IPS-NIHi7 (cell line): Measurements from ENCODE around the gene MCM8.
"Not testable (repeated sequence)": the region's sequence is repeated elsewhere in the genome, so short reads cannot be mapped to it uniquely, and the experiment has no call there.

Experiments used
- DNase-seq: peaks from one replicate; pipeline ENCODE4 v3.0.0; 2012; ENCODE audit warnings: mixed read lengths; ENCODE audit errors: extremely low spot score

Gene MCM8

GRCh38 chr20:6006603-6006949, 56.1 kb downstream of the MCM8 start:
- no peak for DNase-seq

DNA sequence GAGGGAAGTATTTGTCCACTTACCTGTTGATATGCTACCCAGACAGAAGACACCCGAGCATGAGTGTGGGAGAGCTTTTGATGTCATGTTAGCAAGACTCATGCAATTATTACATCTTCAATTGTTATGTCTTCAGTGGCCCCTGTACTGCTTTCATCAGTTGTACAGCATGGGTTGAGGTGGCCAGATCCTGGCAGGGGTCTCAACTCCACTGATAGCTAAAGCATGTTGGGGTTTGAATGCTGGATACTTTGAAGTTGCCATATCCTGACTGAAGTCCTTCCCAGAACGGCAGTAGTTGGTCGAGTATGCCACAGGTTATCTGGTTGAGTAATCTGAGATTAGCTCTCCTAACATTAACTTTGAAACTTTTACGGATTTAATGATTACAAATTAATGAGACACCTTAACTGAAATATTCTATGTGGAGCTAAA, 56.7 kb downstream of the MCM8 start:
- no peak for DNase-seq

- no peak for DNase-seq
Observed at GRCh38 chr20:6007529-6008103, 57.2 kb downstream of the MCM8 start.

- no peak for DNase-seq
Observed at GRCh38 chr20:6008254-6008653, 57.8 kb downstream of the MCM8 start.

- no peak for DNase-seq
Observed at GRCh38 chr20:6012179-6012578, 61.7 kb downstream of the MCM8 start.

GRCh38 chr20:6014017-6014416, 63.6 kb downstream of the MCM8 start:
- no peak for DNase-seq

- no peak for DNase-seq
Observed at GRCh38 chr20:6014957-6015356, 64.5 kb downstream of the MCM8 start.

DNA sequence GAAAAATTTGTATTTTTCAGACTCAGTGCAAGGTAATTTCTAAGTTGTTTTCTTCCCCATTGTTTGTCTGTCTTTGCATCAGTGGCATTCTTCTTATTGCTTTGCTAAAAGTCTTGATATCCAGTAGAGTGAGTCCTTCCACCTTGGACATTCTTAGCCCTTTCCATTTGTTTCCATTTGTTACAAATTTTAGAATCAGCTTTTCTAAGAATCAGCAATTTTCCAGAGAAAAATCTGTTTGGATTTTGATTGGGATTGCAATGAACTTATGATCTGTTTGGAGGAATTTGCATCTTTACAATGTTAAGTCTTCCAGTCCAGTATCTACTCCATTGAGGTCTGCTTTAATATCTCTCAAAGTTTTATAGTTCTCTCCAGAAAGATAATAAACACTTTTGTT, 67.0 kb downstream of the MCM8 start:
- no peak for DNase-seq

DNA sequence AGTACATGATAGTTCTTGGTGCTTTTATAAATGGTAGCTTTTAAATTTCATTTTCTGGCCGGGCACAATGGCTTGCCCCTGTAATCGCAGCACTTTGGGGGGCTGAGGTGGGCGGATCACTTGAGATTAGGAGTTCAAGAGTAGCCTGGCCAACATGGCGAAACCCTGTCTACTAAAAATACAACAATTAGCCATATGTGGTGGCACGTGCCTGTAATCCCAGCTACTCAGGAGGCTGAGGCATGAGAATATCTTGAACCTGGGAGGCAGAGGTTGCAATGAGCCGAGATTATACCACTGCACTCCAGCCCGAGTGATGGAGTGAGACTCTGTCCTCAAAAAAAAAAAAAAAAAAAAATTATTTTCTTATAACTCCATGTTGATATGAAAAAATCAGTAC, 67.4 kb downstream of the MCM8 start:
- DNase-seq: no peak

GRCh38 chr20:6024768-6025167, 74.3 kb downstream of the MCM8 start:
- DNase-seq: no peak

DNA sequence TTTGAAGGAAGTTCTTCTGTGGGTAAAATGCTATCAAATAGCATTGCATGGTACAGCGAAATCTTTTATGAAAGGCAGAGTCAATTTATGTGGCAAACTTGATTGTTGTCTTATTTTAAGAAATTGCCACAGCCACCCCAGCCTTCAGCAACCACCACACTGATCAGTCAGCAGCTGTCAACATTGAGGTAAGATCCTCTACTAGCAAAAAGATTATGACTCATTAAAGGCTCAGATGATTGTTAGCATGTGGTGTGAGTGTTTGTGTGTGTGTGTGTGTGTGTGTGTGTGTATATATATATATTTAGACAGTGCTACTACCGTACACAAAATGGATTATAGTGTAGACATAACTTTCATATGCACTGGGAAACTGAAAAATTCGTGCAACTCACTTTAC, 75.6 kb downstream of the MCM8 start:
- no peak for DNase-seq

DNA sequence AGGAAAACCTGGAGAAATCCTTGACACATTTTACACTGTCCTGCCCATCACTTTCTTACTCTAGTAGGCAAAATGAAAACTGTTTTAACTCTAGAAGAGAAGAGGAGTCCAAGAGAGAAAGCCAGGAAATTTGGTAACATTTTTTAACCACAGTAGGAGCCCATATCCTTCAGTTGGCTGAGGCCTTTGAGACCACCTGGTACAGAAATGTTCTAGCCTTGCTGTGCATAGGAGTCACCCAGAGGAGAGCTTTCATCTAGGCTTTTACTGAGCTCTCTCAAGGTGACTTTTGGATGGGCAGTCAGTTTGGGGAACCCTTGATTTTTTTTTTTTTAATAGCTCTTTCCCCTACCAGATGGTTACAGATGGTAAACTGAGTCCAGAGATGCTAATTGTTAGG, 78.4 kb downstream of the MCM8 start:
- DNase-seq: no peak

- no peak for DNase-seq
Observed at GRCh38 chr20:6029538-6029937, 79.1 kb downstream of the MCM8 start.

DNA sequence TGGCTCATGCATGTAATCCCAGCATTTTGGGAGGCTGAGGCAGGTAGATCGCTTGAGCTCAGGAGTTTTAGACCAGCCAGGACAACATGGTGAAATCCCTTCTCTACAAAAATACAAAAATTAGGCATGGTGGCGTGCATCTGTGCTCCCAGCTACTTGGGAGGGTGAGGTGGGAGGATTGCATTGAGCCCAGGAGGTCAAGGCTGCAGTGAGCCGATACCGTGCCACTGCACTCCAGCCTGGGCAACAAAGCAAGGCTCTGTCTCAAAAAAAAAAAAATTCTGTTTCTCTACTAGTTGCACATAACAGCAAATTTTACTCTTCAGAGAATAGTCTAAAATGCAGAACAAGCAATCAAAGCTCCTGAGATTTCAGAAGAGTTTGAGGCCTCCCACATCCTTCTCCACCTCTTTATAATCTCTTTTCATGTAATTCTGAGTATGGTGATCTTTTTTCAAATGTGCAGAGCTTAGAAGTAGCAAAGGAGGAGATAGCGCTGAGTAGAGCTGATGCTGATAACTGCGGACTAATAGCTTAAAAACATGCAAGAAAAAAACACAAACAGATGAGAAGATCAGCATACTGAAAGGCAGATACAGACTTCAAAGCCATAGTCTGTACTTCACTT, 80.1 kb downstream of the MCM8 start:
- DNase-seq: no peak

GRCh38 chr20:6032907-6033306, 82.5 kb downstream of the MCM8 start:
- not testable (repeated sequence) for DNase-seq

DNA sequence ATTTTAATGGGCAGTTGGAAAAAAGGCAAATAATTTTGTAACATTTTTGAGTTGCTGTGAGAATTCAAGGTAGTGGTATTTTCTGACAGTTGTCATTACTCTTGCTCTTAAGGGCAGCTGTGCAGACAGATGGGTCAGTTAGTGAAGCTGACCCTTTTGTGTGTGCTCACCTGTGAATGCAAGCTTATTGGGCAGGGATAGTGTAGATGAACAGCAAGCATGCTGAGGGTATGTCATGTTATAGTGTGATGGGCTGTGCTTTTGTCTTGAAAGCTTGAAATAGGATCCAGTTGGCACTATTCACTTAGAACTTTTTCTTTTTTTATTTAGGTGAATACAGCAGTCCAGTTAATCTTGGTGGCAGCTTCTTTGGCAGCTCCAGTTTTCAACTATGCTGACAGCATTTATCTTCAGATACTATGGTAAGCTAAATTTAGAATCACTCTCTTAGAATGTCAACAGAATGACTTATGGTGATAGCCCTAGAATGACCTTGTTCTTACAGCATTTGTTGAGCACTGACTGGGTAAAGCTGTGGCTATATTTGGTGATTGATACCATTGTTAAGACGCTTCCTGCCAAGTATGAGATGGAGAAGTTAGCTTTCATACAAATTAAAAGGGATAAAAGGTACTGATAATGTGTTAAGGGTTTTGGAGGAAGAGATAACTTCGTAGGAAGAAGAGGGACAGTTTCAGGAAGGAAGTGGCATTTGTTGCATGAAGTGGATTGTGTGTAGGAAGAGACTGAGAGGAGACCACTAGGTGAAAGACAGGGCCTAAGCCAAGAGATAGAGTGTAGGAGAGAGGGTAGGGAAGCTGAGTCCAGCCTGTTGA, 83.9 kb downstream of the MCM8 start:
- DNase-seq: no peak

DNA sequence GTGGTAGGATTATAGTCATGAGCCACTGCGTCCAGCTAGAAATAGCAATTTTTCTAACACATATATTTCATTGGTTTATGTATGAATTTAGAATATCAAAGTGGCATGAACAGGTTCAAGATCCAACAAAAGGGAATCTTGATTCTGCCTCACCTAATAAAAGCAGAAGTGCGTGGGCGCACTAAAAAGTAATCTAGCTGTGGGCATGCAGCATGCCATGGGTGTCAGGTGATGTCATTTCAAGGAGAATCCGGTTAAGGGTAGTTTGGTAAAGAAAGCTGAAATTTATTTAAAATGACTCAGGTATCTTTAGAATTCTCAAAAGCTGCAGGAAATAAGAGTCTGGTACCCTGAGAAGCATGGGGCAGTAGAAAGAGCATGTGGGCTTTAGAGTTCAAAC, 85.8 kb downstream of the MCM8 start:
- DNase-seq: no peak

GRCh38 chr20:6037082-6037481, 86.6 kb downstream of the MCM8 start:
- no peak for DNase-seq

- DNase-seq: no peak
Observed at GRCh38 chr20:6038256-6038655, 87.8 kb downstream of the MCM8 start.

- no peak for DNase-seq
Observed at GRCh38 chr20:6039766-6040165, 89.3 kb downstream of the MCM8 start.

DNA sequence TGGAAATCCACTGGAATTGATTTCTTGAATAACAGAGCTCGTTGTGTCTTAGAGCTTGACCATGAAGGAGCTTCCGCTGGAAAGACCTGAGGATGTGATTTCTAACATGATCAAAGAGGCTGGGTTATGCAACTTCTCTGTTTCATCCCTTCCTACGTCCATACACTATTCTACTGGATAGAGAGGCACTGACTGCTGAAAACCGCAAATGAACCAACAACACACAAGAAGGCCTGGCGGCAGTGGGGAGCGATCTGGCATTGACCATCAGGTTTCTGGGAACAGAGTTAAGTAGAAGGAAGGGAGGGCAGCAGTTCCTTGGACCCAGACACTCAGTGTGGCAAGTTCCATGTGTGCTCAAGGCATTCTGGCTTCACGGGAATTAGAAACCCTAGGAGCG, 90.1 kb downstream of the MCM8 start:
- DNase-seq: no peak

DNA sequence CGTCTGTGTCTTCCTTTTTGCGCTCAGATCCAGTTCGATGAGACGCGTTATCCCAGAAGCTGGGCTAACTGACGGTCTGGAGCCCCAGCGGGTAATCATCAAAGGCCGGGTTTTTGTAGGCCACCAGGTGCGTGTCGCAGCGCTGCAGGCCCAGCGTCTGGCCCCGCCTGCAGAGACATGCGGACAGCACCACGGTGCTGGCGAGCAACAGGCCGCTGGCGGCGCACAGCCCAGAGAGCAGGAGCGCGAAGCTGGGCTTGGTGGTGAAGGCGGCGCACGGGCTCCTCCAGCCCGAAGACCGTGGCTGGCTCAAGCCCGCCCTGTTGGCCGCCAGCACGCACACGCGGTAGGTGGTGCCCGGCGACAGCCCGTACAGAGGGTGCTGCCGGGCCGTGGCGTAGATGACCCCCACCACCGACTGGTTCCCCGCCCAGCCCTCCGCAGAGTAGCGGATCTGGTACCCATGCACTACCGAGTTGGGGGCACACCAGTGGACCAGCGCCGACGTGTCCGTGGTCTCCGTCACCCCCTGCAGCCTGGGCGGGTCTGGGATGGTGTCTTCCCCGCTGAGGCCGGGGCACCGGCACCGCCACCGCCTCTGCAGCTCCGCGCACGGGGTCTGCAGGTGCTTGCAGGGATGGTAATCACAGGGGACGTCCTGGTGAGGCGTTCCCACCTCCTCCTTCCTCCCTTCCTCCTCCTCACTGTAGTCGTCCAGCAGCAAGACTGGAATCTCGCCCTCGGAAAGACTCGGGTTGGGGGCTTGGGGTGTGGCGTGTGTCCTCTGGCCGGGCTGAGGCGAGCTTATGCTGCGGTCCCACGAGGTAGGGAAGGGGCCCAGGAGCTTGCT, 90.7 kb downstream of the MCM8 start:
- no peak for DNase-seq
